Omental fat pad (tissue), 4 donors: ENCODE results near the gene DUOX1. TPM values are rescaled to one million over a fixed set of nuclear protein-coding genes. Genes with fewer than 3 reads are reported as not detected.

Experiments used
- ATAC-seq: fragments of 150-250 bp; one replicate; pipeline ENCODE4 v1.9.1; 2016; ENCODE audit warnings: mild to moderate bottlenecking, moderate library complexity; ENCODE audit not compliant: low FRiP score
- DNase-seq: peaks from one replicate; pipeline ENCODE4 v3.0.0-alpha.2; 2019; ENCODE audit warnings: low spot score
- CTCF ChIP-seq, 3 donors: fragments of 450-650 bp; IDR thresholded peaks; one replicate each; pipeline ENCODE4 v1.5.1; 2016 to 2017; ENCODE audit warnings: antibody characterized with exemption in 3 of 3, mild to moderate bottlenecking in 3 of 3, moderate library complexity in 2 of 3
- total RNA-seq, 4 donors: library from RNA; depleted of rRNA; stranded (reverse); fragments of >200 nt; gene quantifications; one replicate each; pipeline ENCODE4 v1.1.0, GENCODE V29; 2016

Gene DUOX1
- total RNA-seq, 4 donors from 2014 or later, result 1.4 to 6.9 (median 2.0) TPM

GRCh38 chr15:45122719-45123118 lies 7.1 kb upstream of the DUOX1 start:
- TF ChIP-seq CTCF (IDR thresholded peaks at IDR 0.05), result no peak
- ATAC-seq (no peak), DNase-seq (no peak)

- no peak for DNase-seq
- no peak for TF ChIP-seq CTCF (IDR thresholded peaks at IDR 0.05)
- ATAC-seq, result no peak
Observed at GRCh38 chr15:45123397-45123796, 6.4 kb upstream of the DUOX1 start.

- DNase-seq, result no peak
- no peak for TF ChIP-seq CTCF (IDR thresholded peaks at IDR 0.05)
- no peak for ATAC-seq
Observed at GRCh38 chr15:45126535-45127158, 3.1 kb upstream of the DUOX1 start.

DNA sequence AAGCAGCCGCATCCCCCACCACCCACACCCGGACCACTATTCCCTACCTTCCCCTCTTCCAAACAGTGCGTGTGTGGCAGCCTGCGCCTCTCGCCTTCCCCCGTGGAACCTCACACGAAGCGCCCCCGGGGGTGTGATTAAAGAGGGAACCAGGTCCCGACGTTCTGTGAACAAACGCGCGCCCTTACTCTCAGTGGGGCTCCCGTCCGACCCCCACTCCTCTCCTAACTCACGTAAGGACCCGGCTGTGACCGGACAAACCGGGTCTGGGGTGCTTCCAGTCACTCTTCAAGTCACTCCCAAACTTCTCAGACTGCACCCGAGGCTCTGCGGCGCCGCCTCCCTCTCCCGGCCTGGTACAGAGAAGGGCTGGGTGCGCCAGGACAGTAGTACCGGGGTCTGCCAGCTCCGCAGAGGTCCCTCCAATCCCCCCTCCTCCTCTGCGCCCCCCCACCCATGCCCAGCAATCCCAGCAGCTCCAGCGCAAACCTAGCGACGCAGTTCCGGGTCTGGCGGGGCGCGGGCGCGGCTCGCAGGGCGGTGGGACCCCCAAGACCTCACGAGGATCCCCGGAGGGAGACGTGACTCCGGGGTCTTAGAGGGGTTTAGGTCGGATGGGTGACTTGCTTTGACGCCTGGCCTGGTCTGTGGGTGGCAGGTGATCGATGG lies 689 bp upstream of the DUOX1 start:
- peak; percentile 22 for ATAC-seq
- no peak for DNase-seq
- TF ChIP-seq CTCF (IDR thresholded peaks at IDR 0.05), result no peak

DNA sequence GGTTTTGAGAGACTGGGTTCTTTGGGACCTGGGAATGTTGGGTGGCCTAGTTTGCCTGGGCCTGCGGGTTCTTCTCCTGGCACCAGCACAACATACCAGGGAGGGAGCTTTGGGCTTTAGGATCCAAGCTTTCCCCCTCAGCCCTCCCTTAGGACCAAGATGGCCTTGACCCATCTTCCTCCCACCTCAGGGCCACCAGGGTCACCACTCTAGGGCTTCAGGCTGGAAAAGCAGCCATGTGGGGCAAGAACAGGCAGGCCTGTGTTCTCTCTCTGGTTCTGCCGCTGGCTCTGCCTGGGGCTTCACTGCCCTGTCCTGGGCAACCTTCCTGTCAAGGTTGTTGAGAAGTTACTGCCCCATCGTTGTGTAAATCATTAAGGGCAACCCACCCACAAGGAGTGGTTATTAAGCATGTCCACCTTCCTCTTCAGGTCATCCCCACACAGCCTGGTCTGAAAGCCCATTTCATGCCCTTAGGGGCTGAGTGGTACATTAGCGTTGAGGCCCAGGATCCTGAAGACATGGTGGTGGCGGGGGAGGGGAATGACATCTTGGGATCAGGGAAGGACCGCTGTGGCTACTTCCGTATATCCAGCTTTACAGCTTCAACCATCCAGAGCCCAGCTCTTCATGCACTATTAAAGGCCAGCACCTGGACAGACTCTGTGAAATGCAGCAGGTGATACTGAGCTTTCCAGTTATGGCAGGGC lies 652 bp downstream of the DUOX1 start:
- ATAC-seq (no peak), DNase-seq (no peak)
- TF ChIP-seq CTCF (IDR thresholded peaks at IDR 0.05), result no peak

DNA sequence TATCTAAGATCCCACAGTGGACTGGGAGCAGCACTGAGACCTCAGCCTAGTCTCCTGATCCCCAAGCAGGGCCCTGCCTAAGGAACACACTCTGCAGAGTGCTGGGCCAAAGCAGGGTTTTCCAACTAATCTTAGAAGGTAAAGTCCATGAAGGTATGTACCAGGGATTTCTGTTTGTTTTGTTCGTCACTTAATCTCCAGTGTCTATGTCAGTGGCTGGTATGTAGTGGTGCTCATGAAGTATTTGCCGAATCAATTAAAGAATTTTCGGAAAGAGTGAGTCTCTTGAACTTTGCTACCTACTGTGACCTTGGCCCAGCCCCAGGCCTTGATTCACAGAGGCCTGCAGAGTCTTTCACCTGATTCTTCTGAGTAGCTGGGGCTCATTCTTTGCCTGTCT lies 1.7 kb downstream of the DUOX1 start:
- ATAC-seq (no peak), DNase-seq (no peak)

More for the DNA sequence above, 1.7 kb downstream of the DUOX1 start:
- TF ChIP-seq CTCF (IDR thresholded peaks at IDR 0.05), result no peak
